NCI-H2196 (cell line): Measurements from ENCODE around the gene LRRN2.
"Not testable (repeated sequence)": the region's sequence is repeated elsewhere in the genome, so short reads cannot be mapped to it uniquely, and the experiment has no call there.

Source experiments
- DNase-seq: peaks from one replicate; lab custom pipeline; 2025; ENCODE audit not compliant: unreplicated experiment; lab: John Stamatoyannopoulos, UW

The LRRN2 gene

GRCh38 chr1:204634260-204634910, 51.2 kb downstream of the LRRN2 start:
- no peak for DNase-seq

GRCh38 chr1:204633665-204634064, 51.9 kb downstream of the LRRN2 start:
- no peak for DNase-seq

- DNase-seq, result no peak
Measured at GRCh38 chr1:204630132-204630905, 55.2 kb downstream of the LRRN2 start.

GRCh38 chr1:204629459-204629858, 56.1 kb downstream of the LRRN2 start:
- not testable (repeated sequence) for DNase-seq

- DNase-seq, result no peak
Measured at GRCh38 chr1:204628868-204629267, 56.7 kb downstream of the LRRN2 start.

GRCh38 chr1:204627436-204627835, 58.1 kb downstream of the LRRN2 start:
- DNase-seq, result no peak

GRCh38 chr1:204626381-204626780, 59.2 kb downstream of the LRRN2 start:
- DNase-seq, result no peak

GRCh38 chr1:204624631-204625216, 60.8 kb downstream of the LRRN2 start:
- no peak for DNase-seq

- DNase-seq, result no peak
Measured at GRCh38 chr1:204623894-204624361, 61.6 kb downstream of the LRRN2 start.

GRCh38 chr1:204623365-204623893, 62.1 kb downstream of the LRRN2 start:
- peak; percentile 17 for DNase-seq

GRCh38 chr1:204621996-204622395, 63.5 kb downstream of the LRRN2 start:
- no peak for DNase-seq

- peak; percentile 39 for DNase-seq
Measured at GRCh38 chr1:204621396-204621795, 64.1 kb downstream of the LRRN2 start.

- no peak for DNase-seq
Measured at GRCh38 chr1:204619721-204620120, 65.8 kb downstream of the LRRN2 start.

GRCh38 chr1:204618148-204618760, 67.3 kb downstream of the LRRN2 start:
- no peak for DNase-seq

GRCh38 chr1:204617256-204618147, 68.0 kb downstream of the LRRN2 start:
- no peak for DNase-seq

GRCh38 chr1:204616641-204617040, 68.9 kb downstream of the LRRN2 start:
- DNase-seq, result no peak

GRCh38 chr1:204615881-204616280, 69.7 kb downstream of the LRRN2 start:
- no peak for DNase-seq

- no peak for DNase-seq
Measured at GRCh38 chr1:204613636-204614035, 71.9 kb downstream of the LRRN2 start.

GRCh38 chr1:204612326-204612725, 73.2 kb downstream of the LRRN2 start:
- DNase-seq, result no peak

GRCh38 chr1:204611036-204611435, 74.5 kb downstream of the LRRN2 start:
- no peak for DNase-seq
